NK-92 treated with Interleukin-12 subunit alpha and Interleukin-12 subunit beta, amount 100 ng/mL, for 24 hours (cell line): ENCODE measurements around the gene IMPDH2.

Experiments used
- DNase-seq: peaks from one replicate; lab custom pipeline; 2025; lab: John Stamatoyannopoulos, UW

Gene IMPDH2

DNA sequence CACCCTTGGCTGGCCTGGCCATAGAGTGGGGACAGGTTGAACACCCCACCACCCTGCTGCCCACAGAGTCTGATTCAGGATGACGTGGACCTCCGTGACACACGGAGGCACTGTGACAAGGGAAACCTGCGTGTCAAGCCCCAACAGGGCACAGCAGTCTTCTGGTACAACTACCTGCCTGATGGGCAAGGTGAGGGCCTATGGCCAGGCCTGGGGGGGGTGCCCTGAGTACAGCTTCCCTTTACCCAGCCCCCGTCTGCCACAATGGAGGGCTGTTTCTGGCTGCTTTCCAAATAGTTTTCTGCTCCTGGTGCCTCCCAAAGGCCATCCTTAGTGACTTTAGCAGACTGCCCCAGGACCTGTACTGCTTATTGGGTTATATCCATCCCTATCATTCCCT is 23.2 kb downstream of the IMPDH2 start:
- DNase-seq: no peak

- DNase-seq: no peak
These were observed 23.9 kb downstream of the IMPDH2 start for GRCh38 chr3:49005303-49005680.

GRCh38 chr3:49004352-49005302 is 24.6 kb downstream of the IMPDH2 start:
- no peak for DNase-seq

DNA sequence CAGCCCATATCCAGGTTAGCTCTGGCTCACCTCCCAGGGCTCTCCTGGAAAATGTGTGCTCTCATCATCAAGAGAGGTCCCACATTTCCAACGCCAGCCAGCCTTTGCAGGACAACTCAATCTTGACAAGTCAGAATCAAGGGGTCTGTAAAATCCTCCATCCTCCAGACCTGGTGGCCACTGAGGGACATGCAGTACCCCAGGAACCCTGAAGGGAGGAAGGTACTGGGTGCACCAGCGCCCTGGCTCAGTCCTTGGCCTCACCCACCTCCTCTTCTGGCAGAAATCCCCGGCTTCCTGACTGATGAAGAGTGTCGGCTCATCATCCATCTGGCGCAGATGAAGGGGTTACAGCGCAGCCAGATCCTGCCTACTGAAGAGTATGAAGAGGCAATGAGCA is 28.0 kb downstream of the IMPDH2 start:
- DNase-seq: no peak

DNA sequence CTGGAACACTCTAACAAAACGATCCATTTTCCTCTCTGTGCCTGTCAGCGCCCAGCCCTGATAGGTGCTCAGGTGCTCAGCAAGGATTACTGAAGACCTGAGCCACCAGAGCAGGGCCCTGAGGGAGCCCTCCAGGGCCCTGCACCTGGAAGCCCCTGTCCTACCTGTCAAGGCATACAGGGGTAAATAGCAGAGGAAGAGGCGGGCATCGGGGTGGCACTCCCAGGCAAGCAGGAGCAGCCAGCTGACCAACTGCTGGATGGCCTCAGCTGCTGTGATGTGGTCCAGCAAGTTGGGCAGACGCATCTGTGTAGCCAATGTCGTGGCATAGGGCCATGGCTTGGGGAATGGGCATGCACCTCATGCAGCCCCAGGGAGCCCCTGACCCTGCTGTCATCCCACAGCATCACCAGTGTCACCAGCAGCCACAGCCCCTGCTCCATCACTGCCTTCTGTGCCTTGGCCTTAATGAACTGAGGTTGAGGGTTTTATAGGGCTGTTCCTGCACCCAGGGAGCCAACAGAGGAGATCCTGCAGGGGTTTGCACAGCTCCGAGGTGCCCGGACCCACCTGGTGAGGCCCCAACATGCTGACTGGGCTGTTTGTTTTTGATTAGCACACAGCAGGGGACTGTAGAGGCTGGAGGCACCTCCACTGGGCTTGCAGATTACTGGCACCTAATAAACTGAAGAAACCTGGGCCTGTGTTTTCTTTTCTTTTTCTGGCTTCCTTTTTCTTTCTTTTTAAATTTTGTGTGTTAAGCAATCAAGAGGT is 29.9 kb downstream of the IMPDH2 start:
- no peak for DNase-seq

DNA sequence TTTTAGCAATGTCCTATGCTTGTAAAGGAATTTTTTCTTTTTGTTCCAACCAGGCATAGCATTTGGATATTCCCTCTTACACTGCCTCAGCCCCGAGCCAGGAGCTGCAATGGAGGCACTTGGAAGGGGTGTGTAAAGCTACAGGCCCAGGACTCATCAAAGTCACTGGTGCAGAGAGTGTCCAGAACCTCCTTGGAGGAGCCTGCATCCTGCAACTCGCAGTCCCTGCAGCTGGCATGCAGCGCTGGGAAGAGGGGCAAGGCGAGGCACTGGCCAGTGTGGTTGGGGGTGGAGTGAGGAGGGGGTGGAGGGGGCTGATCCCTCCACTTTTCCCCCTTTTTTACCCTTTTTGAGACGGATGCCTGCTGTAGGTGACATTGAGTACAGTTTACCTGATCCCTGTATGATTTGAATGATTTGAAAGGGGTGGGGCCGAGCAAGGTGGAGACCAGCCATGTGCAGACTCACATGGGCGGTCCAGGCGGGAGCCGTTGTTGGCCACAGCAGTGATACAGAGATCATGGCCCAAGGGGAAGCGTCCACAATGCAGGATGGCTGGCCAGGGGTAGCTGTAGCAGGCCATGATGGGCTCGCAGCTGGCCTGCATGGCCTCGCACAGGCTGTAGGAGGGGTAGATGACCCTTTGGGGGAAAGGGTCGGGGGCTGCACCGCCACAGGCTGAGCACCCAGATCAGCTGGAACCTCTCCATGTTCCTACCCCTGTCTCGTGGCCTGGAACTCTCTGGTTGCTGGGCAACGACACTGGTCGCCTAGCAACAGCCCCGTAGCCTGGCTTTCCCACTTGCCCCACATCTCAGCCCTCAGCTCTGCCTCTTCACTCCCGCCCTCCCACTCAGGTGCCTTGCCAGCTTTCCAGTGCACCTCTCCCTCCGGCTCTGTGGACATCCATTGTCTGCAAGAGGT is 31.2 kb downstream of the IMPDH2 start:
- DNase-seq: no peak

DNA sequence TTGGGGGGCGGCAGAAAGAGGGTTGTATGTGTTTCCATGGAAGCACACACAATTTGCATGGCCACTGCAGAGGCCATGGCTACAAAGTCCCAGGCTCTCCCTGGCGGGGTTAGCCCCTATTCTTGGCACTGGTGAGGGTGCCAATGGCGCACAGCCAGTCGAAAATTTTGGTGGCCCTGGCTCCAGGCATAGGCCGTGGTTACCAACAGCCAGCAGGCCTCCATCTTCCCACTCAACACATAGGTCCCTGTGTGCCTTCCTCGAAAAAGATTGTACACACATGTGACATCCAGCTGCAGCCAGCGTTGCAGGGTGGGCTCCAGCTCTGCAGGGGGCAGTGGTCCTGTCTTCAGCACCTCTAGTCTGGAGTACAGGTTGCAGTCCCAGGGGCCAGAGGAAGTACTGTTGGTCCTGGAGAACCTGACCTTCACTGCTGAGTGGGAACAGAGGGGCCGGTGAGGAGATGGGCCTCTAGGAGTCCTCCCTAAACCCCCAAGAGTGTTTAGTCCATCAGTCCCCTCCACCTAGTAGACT is 32.0 kb downstream of the IMPDH2 start:
- no peak for DNase-seq

GRCh38 chr3:48996640-48997039 is 32.6 kb downstream of the IMPDH2 start:
- DNase-seq: no peak

DNA sequence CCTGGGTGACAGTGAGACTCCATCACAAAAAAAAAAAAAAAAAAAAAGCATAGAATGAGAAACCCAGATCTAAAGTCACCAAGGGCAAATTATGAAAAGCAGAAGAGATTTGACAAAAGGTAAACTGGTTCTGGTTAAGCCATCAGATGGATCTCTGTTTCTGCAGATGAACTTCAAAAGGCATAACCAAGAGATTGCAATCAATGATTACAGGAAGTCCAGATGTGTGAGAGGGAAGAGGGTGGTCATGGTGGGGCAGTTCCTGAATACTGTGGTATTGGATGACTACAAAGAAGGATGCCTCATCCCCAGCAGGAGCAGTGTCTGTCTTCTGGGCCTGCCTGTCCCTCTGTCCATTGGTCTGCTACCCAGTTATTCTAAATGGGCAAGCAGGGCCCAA is 35.4 kb downstream of the IMPDH2 start:
- DNase-seq: no peak

DNA sequence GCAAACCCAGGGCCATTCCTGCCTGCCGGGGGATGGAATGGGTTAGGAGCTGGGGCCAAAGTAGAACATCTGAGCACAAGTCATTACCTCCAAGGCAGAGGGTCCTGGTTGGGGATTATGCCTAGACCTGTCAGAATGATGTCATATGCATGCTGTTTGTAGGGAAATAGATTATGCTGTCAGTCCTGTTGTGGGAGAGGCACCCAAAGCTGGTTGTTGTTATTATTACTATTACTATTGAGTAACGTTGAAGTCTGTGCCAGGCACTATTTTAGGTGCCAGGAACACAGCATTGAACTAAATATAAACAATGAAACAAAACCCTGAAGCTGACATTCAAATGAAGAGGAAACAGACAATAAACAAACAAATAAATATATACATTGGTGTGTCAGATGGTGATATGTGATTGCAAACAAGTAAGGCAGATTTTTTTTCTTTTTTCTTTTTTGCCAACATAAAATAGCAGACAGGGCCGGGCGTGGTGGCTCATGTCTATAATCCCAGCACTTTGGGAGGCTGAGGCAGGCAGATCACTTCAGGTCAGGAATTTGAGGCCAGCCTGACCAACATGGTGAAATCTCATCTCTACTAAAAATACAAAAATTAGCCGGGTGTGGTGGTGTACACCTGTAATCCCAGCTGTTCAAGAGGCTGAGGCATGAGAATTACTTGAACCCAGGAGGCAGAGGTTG is 37.2 kb downstream of the IMPDH2 start:
- DNase-seq: no peak

DNA sequence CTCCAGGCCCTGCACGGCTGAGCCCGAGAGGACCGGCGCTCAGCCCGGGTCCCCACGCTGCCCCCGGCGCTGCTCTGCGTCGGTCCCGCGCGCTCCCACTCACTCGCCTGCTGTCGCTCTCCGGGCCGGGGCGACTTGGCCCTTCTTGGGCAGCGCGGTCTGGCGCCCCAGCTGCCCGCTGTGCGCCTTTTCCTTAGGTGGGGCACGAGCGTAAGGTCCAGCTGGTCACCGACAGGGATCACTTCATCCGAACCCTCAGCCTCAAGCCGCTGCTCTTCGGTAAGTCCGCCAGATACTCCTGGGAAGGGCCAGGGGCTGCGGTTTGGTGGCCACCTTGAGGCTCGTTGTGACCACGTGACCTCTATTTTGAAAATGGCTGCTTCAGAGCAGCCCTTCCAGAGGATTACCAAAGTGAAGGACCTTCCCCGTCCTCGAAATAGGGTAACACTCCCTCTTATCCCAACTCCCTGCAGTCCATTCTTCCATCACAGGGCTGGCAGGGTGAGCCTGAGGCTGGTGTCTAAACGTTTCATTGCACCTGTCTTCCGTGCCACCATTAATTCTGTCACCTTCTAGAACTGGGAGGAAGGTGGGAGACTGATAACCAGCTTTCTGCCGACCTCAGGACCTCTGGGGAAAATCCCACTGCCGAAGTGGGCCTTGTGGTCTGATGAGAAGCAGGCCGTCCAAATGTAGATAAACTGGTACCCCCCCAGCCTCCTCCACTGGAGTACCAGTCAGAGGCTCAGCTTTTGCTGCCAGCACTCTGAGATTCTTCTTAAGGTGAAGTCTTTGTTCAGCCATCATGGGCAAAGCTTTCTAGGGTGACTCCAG is 38.3 kb downstream of the IMPDH2 start:
- DNase-seq: no peak

DNA sequence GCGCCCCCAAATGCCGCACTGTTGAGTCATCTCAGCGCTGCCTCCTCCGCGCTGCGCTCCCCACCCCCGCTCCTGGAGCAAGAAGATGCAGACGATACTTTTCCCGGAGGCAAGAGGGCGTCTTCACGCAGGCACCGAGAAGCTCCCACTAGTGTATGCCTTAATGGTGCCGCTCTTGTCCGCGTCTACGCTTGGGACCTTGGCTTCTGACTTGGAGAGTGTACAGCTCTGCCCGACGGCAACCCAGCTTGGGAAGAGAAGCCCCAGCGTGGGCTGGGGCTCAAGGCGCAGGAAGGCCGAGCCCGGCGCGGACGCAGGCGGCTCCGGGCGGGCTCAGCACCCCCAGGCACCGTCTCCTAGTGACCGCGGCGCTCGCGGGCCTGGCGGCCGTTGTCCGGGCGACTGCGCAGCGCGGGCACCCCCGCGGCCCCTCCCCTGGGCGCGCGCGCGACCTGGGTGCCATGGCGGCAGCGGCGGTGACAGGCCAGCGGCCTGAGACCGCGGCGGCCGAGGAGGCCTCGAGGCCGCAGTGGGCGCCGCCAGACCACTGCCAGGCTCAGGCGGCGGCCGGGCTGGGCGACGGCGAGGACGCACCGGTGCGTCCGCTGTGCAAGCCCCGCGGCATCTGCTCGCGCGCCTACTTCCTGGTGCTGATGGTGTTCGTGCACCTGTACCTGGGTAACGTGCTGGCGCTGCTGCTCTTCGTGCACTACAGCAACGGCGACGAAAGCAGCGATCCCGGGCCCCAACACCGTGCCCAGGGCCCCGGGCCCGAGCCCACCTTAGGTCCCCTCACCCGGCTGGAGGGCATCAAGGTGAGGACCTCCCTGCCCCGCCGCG is 39.2 kb downstream of the IMPDH2 start, which contains the start of gene P4HTM:
TSS of gene P4HTM (plus strand) at position 446 of the 840 bp plus-strand sequence. CDS start at position 462, 16 bp downstream.
- DNase-seq: peak; percentile 71

- no peak for DNase-seq
These were observed 39.9 kb downstream of the IMPDH2 start for GRCh38 chr3:48989126-48989795.

DNA sequence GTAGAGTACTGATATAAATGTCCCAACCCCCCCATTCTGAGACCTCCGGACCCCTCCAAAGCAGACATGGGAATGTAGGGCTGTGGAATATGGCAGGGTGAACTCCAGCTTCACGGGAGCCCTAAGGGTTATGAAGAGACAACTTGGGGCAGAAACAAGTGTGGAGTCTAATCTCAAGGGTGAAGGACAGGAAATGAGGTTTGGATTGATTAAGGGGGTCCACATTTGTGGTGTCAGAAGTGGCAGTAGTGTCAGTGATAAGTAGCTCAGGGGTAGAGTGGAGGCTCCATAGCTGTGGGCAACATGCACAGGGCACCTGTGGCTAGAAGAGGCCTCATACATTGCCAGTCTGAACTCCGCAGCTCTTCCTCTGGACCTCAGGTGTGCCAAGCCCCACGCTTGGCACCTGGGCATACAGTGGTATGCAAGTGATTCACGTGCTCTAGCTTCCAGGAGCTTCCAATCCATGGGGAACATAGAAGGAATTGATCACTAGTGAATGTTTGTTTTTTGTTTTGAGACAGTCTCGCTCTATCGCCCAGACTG is 43.3 kb downstream of the IMPDH2 start:
- DNase-seq: no peak

GRCh38 chr3:48984663-48985062 is 44.5 kb downstream of the IMPDH2 start:
- no peak for DNase-seq

DNA sequence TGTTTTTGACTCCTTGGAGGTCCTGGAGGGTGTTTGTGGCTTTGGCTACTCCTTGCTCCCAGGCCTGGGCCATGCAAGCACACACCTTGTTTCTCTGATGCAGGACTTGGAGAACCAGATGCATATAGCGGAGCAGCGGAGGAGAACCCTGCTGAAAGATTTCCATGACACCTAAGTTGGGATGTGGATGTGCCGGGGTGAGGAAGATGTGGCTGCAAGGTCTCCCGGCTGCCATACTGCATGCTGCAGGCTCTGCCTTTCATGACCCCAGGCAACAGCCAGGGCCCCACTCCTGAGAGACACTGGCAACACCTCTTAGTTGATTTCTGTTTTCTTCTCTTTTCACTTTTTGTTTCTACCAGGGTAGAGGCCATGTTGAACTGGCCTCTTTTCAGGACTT is 46.1 kb downstream of the IMPDH2 start:
- no peak for DNase-seq

DNA sequence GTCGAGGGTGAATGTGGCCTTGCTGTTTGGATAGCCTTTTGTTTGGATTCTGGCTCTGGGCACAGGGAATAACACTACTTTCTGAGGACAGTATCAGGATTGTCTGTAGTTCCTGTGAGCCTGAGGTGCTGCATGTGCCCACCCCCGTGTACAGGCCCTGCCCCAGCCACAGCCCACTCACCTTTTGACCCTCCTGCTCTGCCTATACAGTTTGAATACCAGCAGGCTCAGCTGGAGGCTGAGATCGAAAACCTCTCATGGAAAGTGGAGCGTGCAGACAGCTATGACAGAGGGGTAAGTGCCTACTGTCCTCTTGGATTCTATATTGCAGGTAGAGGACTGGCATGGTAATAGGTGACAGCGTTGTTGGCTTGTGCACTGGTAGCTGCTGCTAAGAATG is 46.5 kb downstream of the IMPDH2 start:
- DNase-seq: no peak

DNA sequence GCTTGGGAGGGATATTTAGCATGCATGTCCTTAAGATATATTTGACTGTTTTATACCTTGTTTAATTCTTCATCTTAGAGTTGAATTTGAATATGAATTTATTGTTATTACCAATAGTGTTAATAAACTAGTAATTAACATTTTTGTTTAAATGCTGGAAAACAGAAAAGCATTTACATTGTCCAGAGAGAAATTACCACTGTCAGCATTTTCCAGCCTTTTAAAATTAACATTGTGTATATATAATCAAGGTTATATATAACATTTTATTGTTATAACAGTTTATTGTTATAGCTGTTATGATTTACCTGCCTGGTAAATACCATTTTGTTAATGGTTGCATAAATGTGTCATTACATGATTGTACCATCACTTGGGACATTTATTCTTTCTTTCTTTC is 47.2 kb downstream of the IMPDH2 start:
- DNase-seq: no peak
